Ishikawa (cell line): ENCODE data around the gene SPATA7.

Source experiments
- CEBPB ChIP-seq: IDR thresholded peaks from 2 replicates; pipeline ENCODE4 v1.6.1; 2012
- CREB1 ChIP-seq: IDR thresholded peaks from 2 replicates; pipeline ENCODE4 v1.6.1; 2012; ENCODE audit warnings: low read depth
- EGR1 ChIP-seq: IDR thresholded peaks from 2 replicates; pipeline ENCODE4 v1.6.1; 2012
- EP300 ChIP-seq: IDR thresholded peaks from 2 replicates; pipeline ENCODE4 v1.6.1; 2012; ENCODE audit warnings: borderline replicate concordance
- FOXM1 ChIP-seq: IDR thresholded peaks from 2 replicates; pipeline ENCODE4 v1.6.1; 2012; ENCODE audit warnings: low read depth, borderline replicate concordance
- NFIC ChIP-seq: IDR thresholded peaks from 2 replicates; pipeline ENCODE4 v1.6.1; 2012
- RAD21 ChIP-seq: IDR thresholded peaks from 2 replicates; pipeline ENCODE4 v1.6.1; 2012; ENCODE audit warnings: low read depth
- TAF1 ChIP-seq: IDR thresholded peaks from 2 replicates; pipeline ENCODE4 v1.6.1; 2012; ENCODE audit warnings: low read depth, mild to moderate bottlenecking
- TCF12 ChIP-seq: IDR thresholded peaks from 2 replicates; pipeline ENCODE4 v1.6.1; 2012; ENCODE audit warnings: low read depth
- TEAD4 ChIP-seq: IDR thresholded peaks from 2 replicates; pipeline ENCODE4 v1.6.1; 2012
- YY1 ChIP-seq: IDR thresholded peaks from 2 replicates; pipeline ENCODE4 v1.6.1; 2012; ENCODE audit warnings: low read depth
- ZBTB7A ChIP-seq: IDR thresholded peaks from 2 replicates; pipeline ENCODE4 v1.6.1; 2012; ENCODE audit warnings: low read depth
- TF ChIP-seq, protein P1 (sequence below): IDR thresholded peaks from 2 replicates; pipeline ENCODE4 v1.6.1; 2012
- TF ChIP-seq, protein P2 (sequence below): IDR thresholded peaks from 2 replicates; pipeline ENCODE4 v1.6.1; 2012
- TF ChIP-seq, protein P3 (sequence below): IDR thresholded peaks from 2 replicates; pipeline ENCODE4 v1.6.1; 2012; ENCODE audit warnings: low read depth, mild to moderate bottlenecking

The SPATA7 gene

DNA sequence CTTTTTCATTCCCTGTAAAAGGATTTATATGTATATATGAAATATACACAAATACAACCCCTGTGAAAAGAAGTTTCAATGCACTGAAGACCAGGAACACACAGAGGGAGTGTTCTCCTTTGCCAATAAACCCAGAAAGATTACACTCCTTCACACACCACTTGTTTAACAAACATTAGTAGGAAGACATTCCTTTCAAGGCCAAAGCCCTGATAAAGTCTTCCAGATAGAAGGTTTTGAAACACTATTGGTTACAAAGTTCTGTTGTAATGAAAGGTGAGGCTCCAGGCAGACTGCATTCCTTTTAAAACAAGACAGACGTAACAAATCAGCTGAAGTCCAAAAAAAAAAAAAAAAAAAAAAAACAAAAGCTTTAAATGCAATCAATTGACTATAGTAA, 88.3 kb downstream of the SPATA7 start:
- TF ChIP-seq, protein P1, sequence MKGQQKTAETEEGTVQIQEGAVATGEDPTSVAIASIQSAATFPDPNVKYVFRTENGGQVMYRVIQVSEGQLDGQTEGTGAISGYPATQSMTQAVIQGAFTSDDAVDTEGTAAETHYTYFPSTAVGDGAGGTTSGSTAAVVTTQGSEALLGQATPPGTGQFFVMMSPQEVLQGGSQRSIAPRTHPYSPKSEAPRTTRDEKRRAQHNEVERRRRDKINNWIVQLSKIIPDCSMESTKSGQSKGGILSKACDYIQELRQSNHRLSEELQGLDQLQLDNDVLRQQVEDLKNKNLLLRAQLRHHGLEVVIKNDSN = no peak
- TF ChIP-seq, protein P2, sequence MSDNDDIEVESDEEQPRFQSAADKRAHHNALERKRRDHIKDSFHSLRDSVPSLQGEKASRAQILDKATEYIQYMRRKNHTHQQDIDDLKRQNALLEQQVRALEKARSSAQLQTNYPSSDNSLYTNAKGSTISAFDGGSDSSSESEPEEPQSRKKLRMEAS = no peak
- TF ChIP-seq CEBPB (no peak), NFIC (no peak), CREB1 (no peak), EGR1 (no peak), ZBTB7A (no peak), YY1 (no peak), TEAD4 (no peak), EP300 (no peak), TCF12 (no peak), TAF1 (no peak), RAD21 (no peak), FOXM1 (no peak)
- TF ChIP-seq, protein P3, sequence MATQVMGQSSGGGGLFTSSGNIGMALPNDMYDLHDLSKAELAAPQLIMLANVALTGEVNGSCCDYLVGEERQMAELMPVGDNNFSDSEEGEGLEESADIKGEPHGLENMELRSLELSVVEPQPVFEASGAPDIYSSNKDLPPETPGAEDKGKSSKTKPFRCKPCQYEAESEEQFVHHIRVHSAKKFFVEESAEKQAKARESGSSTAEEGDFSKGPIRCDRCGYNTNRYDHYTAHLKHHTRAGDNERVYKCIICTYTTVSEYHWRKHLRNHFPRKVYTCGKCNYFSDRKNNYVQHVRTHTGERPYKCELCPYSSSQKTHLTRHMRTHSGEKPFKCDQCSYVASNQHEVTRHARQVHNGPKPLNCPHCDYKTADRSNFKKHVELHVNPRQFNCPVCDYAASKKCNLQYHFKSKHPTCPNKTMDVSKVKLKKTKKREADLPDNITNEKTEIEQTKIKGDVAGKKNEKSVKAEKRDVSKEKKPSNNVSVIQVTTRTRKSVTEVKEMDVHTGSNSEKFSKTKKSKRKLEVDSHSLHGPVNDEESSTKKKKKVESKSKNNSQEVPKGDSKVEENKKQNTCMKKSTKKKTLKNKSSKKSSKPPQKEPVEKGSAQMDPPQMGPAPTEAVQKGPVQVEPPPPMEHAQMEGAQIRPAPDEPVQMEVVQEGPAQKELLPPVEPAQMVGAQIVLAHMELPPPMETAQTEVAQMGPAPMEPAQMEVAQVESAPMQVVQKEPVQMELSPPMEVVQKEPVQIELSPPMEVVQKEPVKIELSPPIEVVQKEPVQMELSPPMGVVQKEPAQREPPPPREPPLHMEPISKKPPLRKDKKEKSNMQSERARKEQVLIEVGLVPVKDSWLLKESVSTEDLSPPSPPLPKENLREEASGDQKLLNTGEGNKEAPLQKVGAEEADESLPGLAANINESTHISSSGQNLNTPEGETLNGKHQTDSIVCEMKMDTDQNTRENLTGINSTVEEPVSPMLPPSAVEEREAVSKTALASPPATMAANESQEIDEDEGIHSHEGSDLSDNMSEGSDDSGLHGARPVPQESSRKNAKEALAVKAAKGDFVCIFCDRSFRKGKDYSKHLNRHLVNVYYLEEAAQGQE = no peak

DNA sequence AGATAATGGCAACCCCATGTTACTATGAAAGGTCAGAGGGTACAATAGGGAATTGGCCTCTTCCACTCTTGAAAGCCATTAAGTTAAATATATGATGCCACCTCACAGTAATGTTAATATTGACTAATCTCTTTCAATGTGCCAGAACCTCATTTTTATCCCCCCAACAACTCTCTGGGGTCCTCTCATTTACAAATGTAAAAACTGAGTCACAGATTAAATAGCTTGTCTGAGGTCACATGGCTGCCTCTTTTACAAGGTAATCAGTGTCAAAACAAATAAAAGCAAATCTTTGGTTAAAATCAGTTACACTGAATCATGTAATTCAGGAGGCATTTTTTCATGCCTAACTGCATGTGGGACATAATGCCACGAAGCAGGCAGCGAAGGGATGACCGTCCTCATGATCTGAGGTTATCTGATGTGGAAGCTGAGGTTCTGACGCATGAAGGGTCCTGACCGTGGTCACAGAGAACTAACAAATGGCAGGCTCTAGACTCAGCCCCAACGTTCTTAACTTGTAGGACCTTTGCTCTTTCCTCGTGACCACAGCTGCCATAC, 90.8 kb downstream of the SPATA7 start:
- TF ChIP-seq, protein P1 = no peak
- TF ChIP-seq, protein P2 = no peak
- no peak for TF ChIP-seq TEAD4
- no peak for TF ChIP-seq ZBTB7A
- no peak for TF ChIP-seq EP300
- TF ChIP-seq, protein P3 = no peak
- TF ChIP-seq TAF1 = no peak
- no peak for TF ChIP-seq CEBPB
- no peak for TF ChIP-seq YY1
- TF ChIP-seq TCF12 = no peak
- TF ChIP-seq FOXM1 = no peak
- TF ChIP-seq EGR1 = no peak
- no peak for TF ChIP-seq RAD21
- no peak for TF ChIP-seq CREB1
- TF ChIP-seq NFIC = no peak

DNA sequence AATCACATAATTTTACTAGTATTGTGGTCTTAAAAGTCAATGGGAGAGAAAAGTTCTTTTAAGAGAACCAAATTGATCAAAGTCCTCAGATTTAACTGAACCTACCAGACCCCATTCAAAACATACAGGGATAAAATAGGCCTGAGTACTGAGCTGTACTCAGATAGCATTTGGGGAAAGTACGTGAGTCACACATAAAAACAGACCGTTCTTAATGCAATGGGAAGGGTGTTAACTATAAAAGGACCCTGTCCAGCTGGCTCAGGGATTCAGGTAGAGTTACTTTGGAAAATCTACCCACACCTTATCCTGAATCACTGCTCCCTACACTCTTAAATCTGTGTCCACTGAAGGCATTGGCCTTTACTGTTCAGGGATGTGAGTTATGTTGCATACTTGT, 91.4 kb downstream of the SPATA7 start:
- TF ChIP-seq FOXM1 (no peak), EP300 (no peak), CREB1 (no peak), YY1 (no peak), NFIC (no peak), RAD21 (no peak), EGR1 (no peak), TEAD4 (no peak), CEBPB (no peak), TAF1 (no peak), ZBTB7A (no peak), TCF12 (no peak)
- TF ChIP-seq, protein P2 = no peak
- TF ChIP-seq, protein P1 = no peak
- TF ChIP-seq, protein P3 = no peak
